Endothelial cell of umbilical vein (primary cell): ENCODE data around the gene ANP32A.

Experiments
- EZH2 ChIP-seq: IDR thresholded peaks from 2 replicates; pipeline ENCODE4 v1.6.1; 2012; ENCODE audit warnings: borderline replicate concordance, low read depth, mild to moderate bottlenecking, moderate library complexity, low read length, inconsistent platforms; ENCODE audit not compliant: severe bottlenecking
- FOS ChIP-seq: IDR thresholded peaks from 2 replicates; pipeline ENCODE4 v1.6.1; 2011; ENCODE audit warnings: mild to moderate bottlenecking, low read length, moderate library complexity, borderline replicate concordance; ENCODE audit not compliant: insufficient read depth
- JUN ChIP-seq: IDR thresholded peaks from 2 replicates; pipeline ENCODE4 v1.6.1; 2011; ENCODE audit warnings: borderline replicate concordance, low read depth; ENCODE audit not compliant: insufficient read length, insufficient read depth
- MYC ChIP-seq: IDR thresholded peaks from one replicate; pipeline ENCODE4 v1.6.1; 2011; ENCODE audit warnings: mild to moderate bottlenecking, low read depth, low read length
- POLR2A ChIP-seq: IDR thresholded peaks from 2 replicates; pipeline ENCODE4 v1.6.1; 2012; ENCODE audit warnings: low read depth, mild to moderate bottlenecking, control low read depth, low read length
- POLR2AphosphoS5 ChIP-seq: IDR thresholded peaks from 2 replicates; pipeline ENCODE4 v1.6.1; 2012; ENCODE audit warnings: low read depth, mild to moderate bottlenecking, control low read depth, low read length, moderate library complexity; ENCODE audit not compliant: insufficient read depth
- TF ChIP-seq, protein P1 (sequence below), 2 donors: IDR thresholded peaks; 1 replicate in 1 of 2; 2 replicates in 1 of 2; pipeline ENCODE4 v1.5.1; 2011; ENCODE audit warnings: low read length in 2 of 2, mild to moderate bottlenecking in 2 of 2, moderate library complexity in 2 of 2, control low read depth in 1 of 2, inconsistent platforms in 1 of 2, low read depth in 1 of 2; ENCODE audit not compliant: insufficient read depth in 1 of 2; ENCODE audit errors: extremely low read depth in 1 of 2
- TF ChIP-seq, protein P2 (sequence below): IDR thresholded peaks from 2 replicates; pipeline ENCODE4 v1.6.1; 2011; ENCODE audit not compliant: insufficient read depth, insufficient read length

GRCh38 chr15:68787609-68788263, 33.0 kb downstream of the ANP32A start:
- TF ChIP-seq, protein P1, sequence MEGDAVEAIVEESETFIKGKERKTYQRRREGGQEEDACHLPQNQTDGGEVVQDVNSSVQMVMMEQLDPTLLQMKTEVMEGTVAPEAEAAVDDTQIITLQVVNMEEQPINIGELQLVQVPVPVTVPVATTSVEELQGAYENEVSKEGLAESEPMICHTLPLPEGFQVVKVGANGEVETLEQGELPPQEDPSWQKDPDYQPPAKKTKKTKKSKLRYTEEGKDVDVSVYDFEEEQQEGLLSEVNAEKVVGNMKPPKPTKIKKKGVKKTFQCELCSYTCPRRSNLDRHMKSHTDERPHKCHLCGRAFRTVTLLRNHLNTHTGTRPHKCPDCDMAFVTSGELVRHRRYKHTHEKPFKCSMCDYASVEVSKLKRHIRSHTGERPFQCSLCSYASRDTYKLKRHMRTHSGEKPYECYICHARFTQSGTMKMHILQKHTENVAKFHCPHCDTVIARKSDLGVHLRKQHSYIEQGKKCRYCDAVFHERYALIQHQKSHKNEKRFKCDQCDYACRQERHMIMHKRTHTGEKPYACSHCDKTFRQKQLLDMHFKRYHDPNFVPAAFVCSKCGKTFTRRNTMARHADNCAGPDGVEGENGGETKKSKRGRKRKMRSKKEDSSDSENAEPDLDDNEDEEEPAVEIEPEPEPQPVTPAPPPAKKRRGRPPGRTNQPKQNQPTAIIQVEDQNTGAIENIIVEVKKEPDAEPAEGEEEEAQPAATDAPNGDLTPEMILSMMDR (IDR thresholded peaks at IDR 0.05; ENCODE audit: extremely low read depth in 1 of 2, insufficient read depth in 1 of 2, low read depth in 1 of 2, low read length in 2 of 2): no peak
- TF ChIP-seq, protein P2, sequence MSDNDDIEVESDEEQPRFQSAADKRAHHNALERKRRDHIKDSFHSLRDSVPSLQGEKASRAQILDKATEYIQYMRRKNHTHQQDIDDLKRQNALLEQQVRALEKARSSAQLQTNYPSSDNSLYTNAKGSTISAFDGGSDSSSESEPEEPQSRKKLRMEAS: no peak
- TF ChIP-seq POLR2AphosphoS5: no peak
- no peak for TF ChIP-seq EZH2
- no peak for TF ChIP-seq POLR2A
- no peak for TF ChIP-seq JUN
- TF ChIP-seq FOS: no peak
- TF ChIP-seq MYC: no peak
